H1 (cell line): Measurements from ENCODE around the gene CHAT. TPM values are rescaled to one million over a fixed set of nuclear protein-coding genes. Genes with fewer than 3 reads are reported as not detected.

ENCODE experiments used
- CTCF ChIA-PET: fragments of 300-600 bp; sonication (Branson Sonifier 250); formaldehyde crosslinking; loops from one replicate; lab custom pipeline; 2021; ENCODE audit not compliant: partially characterized antibody; lab: Charles Lee
- POLR2A ChIA-PET: fragments of 300-600 bp; sonication (Branson Sonifier 250); formaldehyde crosslinking; loops from one replicate; lab custom pipeline; 2021; ENCODE audit warnings: inconsistent platforms; ENCODE audit not compliant: partially characterized antibody; lab: Charles Lee
- DNase-seq, 2 experiments: peaks; one replicate each; pipeline versions ENCODE4 v3.0.0 to v3.0.0-alpha.2; 2010 to 2022; ENCODE audit warnings: low spot score in 2 of 2, low read depth in 1 of 2, mixed read lengths in 1 of 2
- FAIRE-seq: peaks from 2 replicates; lab custom pipeline; 2011; peaks lifted over from hg19 to GRCh38; lab: Jason Lieb, UNC
- H2AFZ ChIP-seq: 2 replicates; pipeline ENCODE4 v1.8.1; 2012; ENCODE audit warnings: low read length, inconsistent platforms
- H2AK5ac ChIP-seq: 2 replicates; pipeline ENCODE4 v1.6.1; 2013; ENCODE audit warnings: low read depth, low read length
- H2BK120ac ChIP-seq: replicated peaks from 2 replicates; pipeline ENCODE3; 2013; ENCODE audit warnings: low read depth, low read length, inconsistent platforms
- H2BK12ac ChIP-seq: 2 replicates; pipeline ENCODE4 v1.6.1; 2013; ENCODE audit warnings: low read depth, low read length
- H2BK15ac ChIP-seq: 2 replicates; pipeline ENCODE4 v1.6.1; 2013; ENCODE audit warnings: low read length
- H2BK20ac ChIP-seq: 2 replicates; pipeline ENCODE4 v1.6.1; 2013; ENCODE audit warnings: low read length
- H2BK5ac ChIP-seq: 2 replicates; pipeline ENCODE4 v1.6.1; 2013; ENCODE audit warnings: low read depth, low read length
- H3K14ac ChIP-seq: 2 replicates; pipeline ENCODE4 v1.6.1; 2013; ENCODE audit warnings: inconsistent platforms; ENCODE audit not compliant: insufficient read length
- H3K18ac ChIP-seq: 2 replicates; pipeline ENCODE4 v1.6.1; 2013; ENCODE audit warnings: low read length; ENCODE audit errors: extremely low read depth
- H3K23ac ChIP-seq: 2 replicates; pipeline ENCODE4 v1.6.1; 2013; ENCODE audit warnings: inconsistent platforms; ENCODE audit not compliant: insufficient read length
- H3K23me2 ChIP-seq: 2 replicates; pipeline ENCODE4 v1.6.1; 2013; ENCODE audit warnings: low read depth, low read length
- H3K27ac ChIP-seq: 2 replicates; pipeline ENCODE4 v1.6.1; 2011; ENCODE audit warnings: low read depth, low read length, inconsistent platforms
- H3K27me3 ChIP-seq, 4 experiments: replicated peaks in 1 of 4; 1 replicate in 1 of 4; 2 replicates in 3 of 4; pipeline versions ENCODE4 v1.6.1 to v1.8.1; 2011 to 2013; ENCODE audit warnings: low read length in 3 of 4, mild to moderate bottlenecking in 3 of 4, inconsistent platforms in 2 of 4, mixed read lengths in 2 of 4, moderate library complexity in 1 of 4; ENCODE audit not compliant: control insufficient read depth in 3 of 4, insufficient read depth in 3 of 4; ENCODE audit errors: extremely low read depth in 1 of 4
- H3K36me3 ChIP-seq, 4 experiments: 2 replicates each; pipeline versions ENCODE4 v1.6.1 to v1.8.1; 2011 to 2013; ENCODE audit warnings: mild to moderate bottlenecking in 4 of 4, low read length in 3 of 4, moderate library complexity in 2 of 4, control low read depth in 1 of 4, inconsistent platforms in 1 of 4; ENCODE audit not compliant: insufficient read depth in 4 of 4, control insufficient read depth in 2 of 4
- H3K4ac ChIP-seq: replicated peaks from 2 replicates; pipeline ENCODE3; 2013; ENCODE audit warnings: low read length, low read depth, mixed read lengths, inconsistent platforms; ENCODE audit not compliant: insufficient read length
- H3K4me1 ChIP-seq, 4 experiments: replicated peaks in 1 of 4; 1 replicate in 1 of 4; 2 replicates in 3 of 4; pipeline versions ENCODE4 v1.6.1 to v1.8.1; 2011 to 2013; ENCODE audit warnings: low read length in 3 of 4, inconsistent platforms in 2 of 4, mixed read lengths in 1 of 4; ENCODE audit not compliant: insufficient read depth in 4 of 4, control insufficient read depth in 3 of 4
- H3K4me2 ChIP-seq, 2 experiments: 2 replicates each; pipeline versions ENCODE4 v1.6.1 to v1.8.1; 2011 to 2013; ENCODE audit warnings: low read depth in 2 of 2, low read length in 2 of 2, control low read depth in 1 of 2, inconsistent platforms in 1 of 2, mild to moderate bottlenecking in 1 of 2; ENCODE audit not compliant: insufficient read depth in 1 of 2
- H3K4me3 ChIP-seq, 4 experiments: fragments of 200-600, 300-600 bp in 1 of 4; sonication (generic), shearing (Covaris generic), sonication (Bioruptor Twin) in 1 of 4; 2 replicates each; pipeline versions ENCODE4 v1.5.1 to v1.8.1; 2011 to 2016; ENCODE audit warnings: low read length in 4 of 4, low read depth in 3 of 4, control low read depth in 2 of 4, inconsistent platforms in 2 of 4, mild to moderate bottlenecking in 2 of 4, mixed read lengths in 1 of 4, moderate library complexity in 1 of 4; ENCODE audit not compliant: insufficient read depth in 2 of 4; ENCODE audit errors: extremely low read depth in 1 of 4
- H3K56ac ChIP-seq: replicated peaks from 2 replicates; pipeline ENCODE3; 2013; ENCODE audit warnings: low read depth, mild to moderate bottlenecking, mixed read lengths, low read length, inconsistent platforms; ENCODE audit not compliant: insufficient read length
- H3K79me1 ChIP-seq: 2 replicates; pipeline ENCODE4 v1.6.1; 2013; ENCODE audit warnings: low read depth, low read length, control low read depth
- H3K79me2 ChIP-seq, 2 experiments: 2 replicates each; pipeline versions ENCODE4 v1.6.1 to v1.8.1; 2012 to 2013; ENCODE audit warnings: low read length in 2 of 2, mild to moderate bottlenecking in 2 of 2, inconsistent platforms in 1 of 2; ENCODE audit not compliant: insufficient read depth in 2 of 2, control insufficient read depth in 1 of 2
- H3K9ac ChIP-seq, 4 experiments: replicated peaks in 1 of 4; 1 replicate in 1 of 4; 2 replicates in 3 of 4; pipeline versions ENCODE4 v1.6.1 to v1.8.1; 2011 to 2013; ENCODE audit warnings: low read depth in 3 of 4, low read length in 3 of 4, control low read depth in 2 of 4, mild to moderate bottlenecking in 2 of 4, moderate library complexity in 2 of 4, inconsistent platforms in 1 of 4; ENCODE audit errors: extremely low read depth in 1 of 4
- H3K9me3 ChIP-seq, 2 experiments: 2 replicates each; pipeline versions ENCODE4 v1.6.1 to v1.8.1; 2012 to 2013; ENCODE audit warnings: mild to moderate bottlenecking in 2 of 2, moderate library complexity in 2 of 2, control low read depth in 1 of 2, inconsistent platforms in 1 of 2, low read depth in 1 of 2, low read length in 1 of 2, mixed read lengths in 1 of 2; ENCODE audit not compliant: insufficient read depth in 2 of 2
- H4K20me1 ChIP-seq, 2 experiments: replicated peaks in 1 of 2; 2 replicates each; pipeline versions ENCODE3 to v1.8.1; 2011 to 2013; ENCODE audit warnings: inconsistent platforms in 2 of 2, low read length in 2 of 2, mild to moderate bottlenecking in 1 of 2; ENCODE audit not compliant: insufficient read depth in 2 of 2, control insufficient read depth in 1 of 2
- H4K5ac ChIP-seq: 2 replicates; pipeline ENCODE4 v1.6.1; 2013; ENCODE audit warnings: low read length, low read depth, mixed read lengths, inconsistent platforms; ENCODE audit not compliant: insufficient read length
- H4K8ac ChIP-seq: 2 replicates; pipeline ENCODE4 v1.8.0; 2013; ENCODE audit warnings: mild to moderate bottlenecking, moderate library complexity, low read length, inconsistent platforms; ENCODE audit not compliant: insufficient read depth; ENCODE audit errors: extremely low read depth
- H4K91ac ChIP-seq: replicated peaks from 2 replicates; pipeline ENCODE3; 2013; ENCODE audit warnings: low read length, mixed read lengths, inconsistent platforms; ENCODE audit not compliant: insufficient read length
- CBX8 ChIP-seq: fragments of 300-800, 300-1000 bp; sonication (generic); IDR thresholded peaks from 2 replicates; pipeline ENCODE4 v1.7.1; 2016; ENCODE audit warnings: low read depth, low read length, borderline replicate concordance
- EZH2 ChIP-seq: fragments of 200-600 bp; sonication (generic); IDR thresholded peaks from 2 replicates; pipeline ENCODE4 v1.7.1; 2012; ENCODE audit warnings: low read depth, mild to moderate bottlenecking, moderate library complexity, low read length, inconsistent platforms; ENCODE audit not compliant: severe bottlenecking
- SP1 ChIP-seq: IDR thresholded peaks from 2 replicates; pipeline ENCODE4 v1.6.1; 2011; ENCODE audit warnings: low read depth, low read length
- WGBS, 2 experiments: shearing (Covaris generic) in 1 of 2; methylation state at CpG; one replicate each; pipeline versions ENCODE4 v1.1.6 to v1.1.7; 2013 to 2015; ENCODE audit warnings: low lambda C conversion rate in 2 of 2, mixed read lengths in 2 of 2, inconsistent platforms in 1 of 2, low coverage in 1 of 2, missing lambda C conversion rate in 1 of 2; ENCODE audit not compliant: insufficient replicate concordance in 2 of 2, insufficient coverage in 1 of 2, insufficient read length in 1 of 2; ENCODE audit errors: extremely low coverage in 1 of 2, missing lambda C conversion rate in 1 of 2; 5-methylcytosine and 5-hydroxymethylcytosine counted together
- polyA plus RNA-seq, 7 experiments: library from polyadenylated mRNA; depleted of rRNA in 3 of 7; stranded (reverse) in 5 of 7; unstranded in 2 of 7; fragments of >200 nt in 5 of 7; fragments of 200-250 nt in 2 of 7; gene quantifications; 1 replicate in 5 of 7; 2 replicates in 1 of 7; 4 replicates in 1 of 7; pipeline versions ENCODE4 v1.2.1 to v1.2.3, GENCODE V29; 2011 to 2013; ENCODE audit warnings: missing spikeins in 2 of 7, mixed read lengths in 2 of 7
- total RNA-seq: library from RNA; stranded (reverse); fragmentation: NEBNext Ultra II Directional; extraction: Animal tissue kit (Norgen Biotek cat#: 25700); gene quantifications from 2 replicates; pipeline ENCODE4 v1.2.1, GENCODE V29; 2021

Gene CHAT
- total and polyA plus RNA-seq, 2 of the 8 experiments (the other 6 are each of a cell fraction or from before 2014, with no cell fraction given): not detected

DNA sequence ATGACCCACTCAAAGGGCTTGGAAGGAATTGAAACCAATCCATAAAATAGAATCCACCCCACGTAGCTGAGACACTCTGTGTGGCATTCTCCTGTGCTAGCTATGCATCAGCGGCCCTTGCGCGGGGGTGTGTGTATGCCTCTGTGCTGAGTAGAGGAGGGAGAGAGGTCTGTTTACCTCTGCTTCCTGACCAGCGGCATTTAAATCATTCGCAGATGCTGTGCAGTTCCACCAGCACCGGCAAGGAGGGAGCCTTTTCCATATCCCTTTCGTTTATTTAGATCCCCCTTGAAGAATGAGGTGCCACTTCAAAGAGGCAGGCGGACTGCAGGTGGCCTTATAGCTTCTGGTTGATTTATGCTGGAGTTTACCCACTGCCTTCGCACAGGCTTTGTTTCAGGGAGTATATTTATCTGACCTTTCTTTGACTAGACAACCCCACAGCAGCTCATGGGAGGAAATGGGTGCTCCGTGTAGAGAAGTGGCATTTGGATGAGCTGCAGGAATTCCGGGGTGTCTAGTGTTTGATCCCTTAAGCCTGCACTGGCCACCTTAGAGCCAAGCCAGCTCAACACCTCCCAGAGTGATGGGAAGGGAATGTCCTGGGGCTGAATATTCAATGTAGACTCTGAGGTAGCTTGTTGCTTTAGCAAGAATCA, 77.0 kb downstream of the CHAT start:
- no peak overlapping the region for H3K9ac ChIP-seq
- no peak overlapping the region for H2BK15ac ChIP-seq
- CTCF ChIA-PET: interaction anchor here (0.7 to 2.1 kb wide), 15 partner anchors 9 to 617 kb away, joined by 3 to 10 read pairs (median 4); no protein-coding TSS in a partner anchor
- no peak overlapping the region; the same call in 1 of the 2 replicates for H2BK5ac ChIP-seq
- no peak overlapping the region for H3K56ac ChIP-seq
- H3K4ac ChIP-seq: no peak overlapping the region
- no peaks in the 10 kb centered on the region for H3K79me2 ChIP-seq
- H3K79me1 ChIP-seq: no peaks in the 10 kb centered on the region
- POLR2A ChIA-PET: interaction anchor here (0.7 to 1.5 kb wide), 6 partner anchors 11 to 95 kb away, joined by 3 to 4 read pairs (median 3); partner anchors contain the start of genes C10orf53 and SLC18A3
- no peak overlapping the region for H3K23ac ChIP-seq
- H3K4me2 ChIP-seq: peak overlapping the region; percentile 67 to 73
- no peak overlapping the region for H2AFZ ChIP-seq
- peak overlapping the region in 1 of 4 experiments; percentile 51; a peak in 4 of 8 replicates for H3K4me3 ChIP-seq
- peak overlapping the region; percentile 60; the same call in 1 of the 2 replicates for H2BK12ac ChIP-seq
- H3K27me3 ChIP-seq: peaks cover 52 to 69% (median 66%) of the 10 kb centered on the region in 4 experiments
- no peak overlapping the region for H4K5ac ChIP-seq
- H4K8ac ChIP-seq: no peak overlapping the region
- H2BK120ac ChIP-seq: no peak overlapping the region
- no peak overlapping the region for H2AK5ac ChIP-seq
- peaks cover 0 to 7% (median 0%) of the 10 kb centered on the region in 4 experiments; a peak in 1 of 8 replicates for H3K36me3 ChIP-seq
- FAIRE-seq (no peak), DNase-seq (no peak)
- H3K18ac ChIP-seq: peak overlapping the region; percentile 91
- peaks cover 22 to 36% (median 25%) of the 10 kb centered on the region in 4 experiments for H3K4me1 ChIP-seq
- H3K23me2 ChIP-seq: no peaks in the 10 kb centered on the region
- no peak overlapping the region for H3K27ac ChIP-seq
- H4K91ac ChIP-seq: no peak overlapping the region
- 7% methylated on average over 12 of the region's 12 CpGs; no CpG with 5 or more reads in 1 of the 2 experiments for WGBS, 2 experiments
- H3K14ac ChIP-seq: no peak overlapping the region
- H2BK20ac ChIP-seq: peak overlapping the region; percentile 90; the same call in 1 of the 2 replicates
- H4K20me1 ChIP-seq: peaks cover 5 to 10% of the 10 kb centered on the region in 2 experiments
- peaks cover 8 to 18% of the 10 kb centered on the region in 2 experiments; a peak in 3 of 4 replicates for H3K9me3 ChIP-seq
- TF ChIP-seq CBX8: no peak
- no peak for TF ChIP-seq SP1
- peak; percentile 39 for TF ChIP-seq EZH2
